ENCODE data around the gene SETDB1.

The SETDB1 gene

DNA sequence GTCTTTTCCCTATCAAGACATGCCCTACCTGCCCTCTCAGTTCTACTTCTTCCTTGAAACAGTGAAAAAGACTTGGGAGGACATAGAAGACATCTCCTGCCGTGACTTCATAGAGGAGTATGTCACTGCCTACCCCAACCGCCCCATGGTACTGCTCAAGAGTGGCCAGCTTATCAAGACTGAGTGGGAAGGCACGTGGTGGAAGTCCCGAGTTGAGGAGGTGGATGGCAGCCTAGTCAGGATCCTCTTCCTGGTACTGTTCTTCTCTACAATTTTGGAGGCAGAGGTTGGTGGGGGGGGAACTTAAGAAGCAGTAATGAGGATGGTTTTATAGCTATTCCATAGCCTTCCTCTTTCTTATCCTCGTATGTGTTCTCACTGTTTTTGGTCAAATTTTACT is 18.7 kb downstream of the SETDB1 start:
- no peak for DNase-seq

DNA sequence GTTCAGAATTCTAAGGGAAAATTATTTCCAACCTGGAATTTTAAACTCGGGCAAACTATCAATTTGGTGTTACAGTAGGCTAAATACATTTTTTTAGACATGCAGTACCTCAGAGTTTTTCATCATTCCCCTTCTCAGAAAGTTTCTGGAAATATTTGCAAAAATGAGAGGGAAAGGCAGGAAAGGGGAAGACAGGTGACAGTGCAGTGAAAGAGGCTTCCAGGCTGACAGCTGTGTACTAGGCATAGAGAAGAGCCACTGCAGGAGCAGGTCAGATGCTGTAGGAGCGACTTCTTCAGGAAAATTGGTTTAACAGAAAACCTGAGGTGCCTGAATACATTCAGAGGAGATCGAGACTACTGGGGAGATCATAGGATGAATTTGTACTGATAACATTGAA is 28.5 kb downstream of the SETDB1 start:
- DNase-seq: no peak

DNA sequence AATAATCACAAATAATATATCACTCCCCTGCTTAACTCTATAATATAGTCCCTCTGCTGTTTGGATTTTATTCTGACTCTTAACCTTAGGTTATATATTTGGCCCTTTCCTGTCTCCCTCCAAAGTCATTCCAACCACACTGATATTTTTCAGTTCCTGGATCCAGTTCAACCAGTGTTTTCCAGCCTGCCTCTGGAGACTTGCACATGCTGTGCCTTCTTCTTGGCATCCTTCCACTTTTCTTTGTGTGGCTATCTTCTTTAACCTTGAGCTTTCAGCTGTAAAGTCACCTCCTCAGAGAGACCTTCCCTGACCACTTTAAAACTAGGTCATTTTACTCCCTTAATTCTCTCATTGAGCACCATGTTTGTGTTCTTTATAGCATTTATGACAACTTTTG is 29.1 kb downstream of the SETDB1 start:
- no peak for DNase-seq

DNA sequence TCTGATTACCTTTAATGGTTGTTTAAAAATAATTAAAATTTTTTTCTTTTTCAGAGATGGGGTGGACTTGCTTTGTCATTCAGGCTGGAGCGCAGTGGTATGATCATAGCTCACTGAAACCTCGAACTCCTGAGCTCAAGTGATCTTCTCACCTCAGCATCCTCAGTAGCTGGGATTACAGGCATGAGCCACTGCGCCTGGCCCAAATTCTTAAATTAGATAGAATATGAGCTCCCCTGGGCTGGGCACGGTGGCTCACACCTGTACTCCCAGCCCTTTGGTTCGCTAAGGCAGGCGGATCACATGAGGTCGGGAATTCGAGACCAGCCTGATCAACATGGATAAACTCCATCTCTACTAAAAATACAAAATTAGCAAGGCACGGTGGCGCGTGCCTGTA is 31.5 kb downstream of the SETDB1 start:
- DNase-seq: no peak

DNA sequence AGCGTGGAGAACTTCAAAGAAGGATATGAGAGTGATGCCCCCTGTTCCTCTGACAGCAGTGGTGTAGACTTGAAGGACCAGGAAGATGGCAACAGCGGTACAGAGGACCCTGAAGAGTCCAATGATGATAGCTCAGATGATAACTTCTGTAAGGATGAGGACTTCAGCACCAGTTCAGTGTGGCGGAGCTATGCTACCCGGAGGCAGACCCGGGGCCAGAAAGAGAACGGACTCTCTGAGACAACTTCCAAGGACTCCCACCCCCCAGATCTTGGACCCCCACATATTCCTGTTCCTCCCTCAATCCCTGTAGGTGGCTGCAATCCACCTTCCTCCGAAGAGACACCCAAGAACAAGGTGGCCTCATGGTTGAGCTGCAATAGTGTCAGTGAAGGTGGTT is 34.5 kb downstream of the SETDB1 start:
- DNase-seq: no peak

DNA sequence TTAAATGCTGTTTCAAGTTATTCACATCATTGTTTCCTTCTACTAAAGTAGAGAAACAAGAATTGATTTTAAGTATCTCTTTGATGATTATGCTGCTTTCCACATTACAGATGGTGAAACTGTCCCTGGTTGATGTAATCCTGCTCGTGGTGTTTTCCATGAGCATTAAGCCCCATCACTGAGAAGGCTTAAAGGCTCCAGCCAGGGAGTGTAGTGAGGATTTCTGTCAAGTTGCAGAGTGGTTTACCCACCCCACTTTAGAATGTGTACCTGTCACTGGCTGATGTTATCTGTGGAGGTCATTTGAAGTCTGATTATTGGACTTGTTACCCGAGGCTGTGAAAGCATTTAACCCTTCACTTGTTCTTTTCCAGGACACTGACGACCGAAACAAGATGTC is 35.6 kb downstream of the SETDB1 start:
- no peak for DNase-seq

DNA sequence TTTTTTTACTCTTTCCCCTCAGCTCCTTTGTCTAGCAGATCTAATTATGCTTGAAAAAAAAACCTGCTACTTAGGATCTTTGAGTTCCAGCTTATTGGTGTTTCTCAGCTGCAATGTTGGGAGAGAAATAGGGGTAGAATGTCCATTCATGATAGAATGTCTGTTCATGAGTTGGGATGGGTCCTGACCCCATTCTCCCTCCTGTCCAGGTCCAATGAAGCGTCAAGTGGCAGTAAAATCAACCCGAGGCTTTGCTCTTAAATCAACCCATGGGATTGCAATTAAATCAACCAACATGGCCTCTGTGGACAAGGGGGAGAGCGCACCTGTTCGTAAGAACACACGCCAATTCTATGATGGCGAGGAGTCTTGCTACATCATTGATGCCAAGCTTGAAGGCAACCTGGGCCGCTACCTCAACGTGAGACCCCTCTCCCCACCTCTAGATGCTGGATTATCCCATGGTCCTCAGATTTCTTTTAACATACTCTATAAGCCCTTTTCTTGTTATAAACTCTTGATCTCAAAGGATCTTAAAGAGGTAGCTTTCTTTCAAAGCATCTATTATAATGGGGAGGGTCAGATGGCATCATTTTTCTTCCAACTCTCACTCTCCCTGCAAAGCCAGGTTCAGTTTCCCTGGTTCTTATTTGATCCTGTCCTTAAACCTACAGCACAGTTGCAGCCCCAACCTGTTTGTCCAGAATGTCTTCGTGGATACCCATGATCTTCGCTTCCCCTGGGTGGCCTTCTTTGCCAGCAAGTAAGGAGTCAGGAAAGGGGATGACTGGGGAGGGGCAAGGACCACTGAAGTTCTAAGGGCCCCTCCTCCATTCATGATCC is 37.4 kb downstream of the SETDB1 start:
- DNase-seq: no peak

DNA sequence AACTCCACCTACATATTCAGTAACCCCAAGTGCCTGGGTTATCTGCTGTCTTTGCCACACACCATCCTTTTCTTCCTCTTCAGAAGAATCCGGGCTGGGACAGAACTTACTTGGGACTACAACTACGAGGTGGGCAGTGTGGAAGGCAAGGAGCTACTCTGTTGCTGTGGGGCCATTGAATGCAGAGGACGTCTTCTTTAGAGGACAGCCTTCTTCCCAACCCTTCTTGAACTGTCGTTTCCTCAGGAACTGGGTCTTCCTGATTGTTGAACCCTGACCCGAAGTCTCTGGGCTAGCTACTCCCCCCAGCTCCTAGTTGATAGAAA is 38.0 kb downstream of the SETDB1 start:
- DNase-seq: no peak

DNA sequence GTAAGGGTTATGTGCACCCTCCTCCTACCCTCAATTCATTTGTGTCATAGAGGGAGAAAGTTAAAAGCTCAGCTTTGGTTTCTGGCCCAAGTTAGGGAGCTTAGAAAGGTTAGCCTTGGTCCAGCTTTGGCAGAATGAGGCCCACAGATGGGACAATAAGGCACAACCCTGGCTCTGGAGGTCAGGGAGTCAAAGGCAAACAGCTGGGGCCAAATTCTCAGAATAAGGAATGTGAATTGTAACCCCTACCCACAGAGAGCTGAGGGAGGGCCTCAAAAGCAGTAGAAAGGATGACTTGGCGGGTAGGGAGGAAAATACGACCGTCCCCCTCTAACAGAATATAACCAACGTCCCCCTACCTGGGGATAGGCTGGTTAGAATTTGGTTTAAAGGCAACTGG is 39.4 kb downstream of the SETDB1 start:
- no peak for DNase-seq

DNA sequence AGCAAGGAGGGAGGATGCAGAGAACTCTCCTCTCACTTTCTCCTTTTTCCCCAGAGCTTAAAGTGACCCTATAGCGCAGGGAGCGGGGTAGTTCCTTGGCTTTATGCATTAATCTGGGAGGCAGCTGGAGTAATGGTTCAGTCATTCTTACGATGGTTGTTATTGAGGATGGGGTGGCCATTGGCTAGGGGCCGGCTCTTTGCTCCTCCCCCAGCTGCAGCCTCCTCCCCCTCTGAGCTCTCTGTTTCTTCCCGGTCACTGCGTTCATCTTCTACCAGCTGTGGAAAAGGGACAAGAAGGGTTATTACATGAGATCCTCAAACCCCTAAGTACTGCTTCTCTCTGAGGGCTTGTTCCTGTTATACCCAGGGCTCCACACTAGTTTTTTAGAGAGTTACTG is 39.8 kb downstream of the SETDB1 start:
- no peak for DNase-seq

DNA sequence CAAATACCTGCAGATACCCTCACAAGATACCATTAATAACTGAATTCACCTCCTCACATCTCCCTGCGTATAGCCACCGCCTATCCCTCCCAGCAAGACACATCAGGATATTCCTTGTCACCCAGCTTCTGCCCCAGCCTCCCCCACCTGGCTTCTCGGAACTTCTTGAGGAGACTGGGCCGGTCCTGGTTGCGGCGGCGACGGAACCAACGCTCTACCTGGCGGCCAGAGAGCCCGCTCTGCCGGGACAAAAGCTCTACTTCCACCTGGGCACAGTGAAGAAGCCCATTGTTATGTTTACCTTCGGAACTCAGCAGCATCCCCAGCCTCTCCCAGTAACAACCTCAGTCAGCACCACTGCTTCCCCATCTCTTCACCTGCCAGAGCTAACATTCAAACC is 41.8 kb downstream of the SETDB1 start:
- no peak for DNase-seq

DNA sequence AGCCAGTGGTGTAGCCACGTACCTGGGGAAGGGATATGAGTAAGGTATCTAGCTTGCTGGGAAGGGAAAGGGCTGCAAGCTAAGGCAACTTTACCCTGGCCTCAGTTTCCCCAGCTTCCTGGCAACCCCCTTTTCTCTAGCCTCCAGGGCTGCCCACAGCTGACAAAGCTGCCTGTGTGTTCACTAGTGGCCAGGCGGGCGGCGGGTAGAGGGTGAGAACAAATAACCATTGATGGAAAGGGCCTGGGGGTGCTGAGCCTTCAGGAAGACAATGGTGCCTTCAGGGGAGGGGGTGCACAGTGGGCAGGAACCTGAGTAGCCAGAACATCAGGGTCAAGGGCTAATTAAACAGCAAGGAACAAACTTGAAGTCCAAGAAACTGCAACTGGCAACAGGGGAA is 42.3 kb downstream of the SETDB1 start:
- no peak for DNase-seq

DNA sequence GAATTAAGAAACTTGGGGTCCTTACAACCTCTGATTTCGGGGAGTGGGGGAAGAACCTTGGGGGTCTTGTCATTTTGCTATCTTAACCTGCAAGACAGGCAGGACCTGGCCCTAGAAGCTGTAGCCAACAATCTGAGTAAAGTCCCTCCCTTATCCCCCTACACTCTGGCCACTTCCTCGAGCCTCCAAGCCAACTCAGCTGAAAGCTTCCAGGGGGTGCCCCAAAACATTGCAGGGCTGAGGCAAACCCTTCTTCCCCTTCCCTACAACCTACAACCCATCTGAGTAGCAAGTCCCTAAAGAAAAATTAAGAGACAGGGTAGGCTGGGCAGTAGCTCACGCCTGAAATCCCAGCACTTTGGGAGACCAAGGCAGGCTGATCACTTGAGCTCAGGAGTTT is 43.5 kb downstream of the SETDB1 start:
- DNase-seq: no peak

DNA sequence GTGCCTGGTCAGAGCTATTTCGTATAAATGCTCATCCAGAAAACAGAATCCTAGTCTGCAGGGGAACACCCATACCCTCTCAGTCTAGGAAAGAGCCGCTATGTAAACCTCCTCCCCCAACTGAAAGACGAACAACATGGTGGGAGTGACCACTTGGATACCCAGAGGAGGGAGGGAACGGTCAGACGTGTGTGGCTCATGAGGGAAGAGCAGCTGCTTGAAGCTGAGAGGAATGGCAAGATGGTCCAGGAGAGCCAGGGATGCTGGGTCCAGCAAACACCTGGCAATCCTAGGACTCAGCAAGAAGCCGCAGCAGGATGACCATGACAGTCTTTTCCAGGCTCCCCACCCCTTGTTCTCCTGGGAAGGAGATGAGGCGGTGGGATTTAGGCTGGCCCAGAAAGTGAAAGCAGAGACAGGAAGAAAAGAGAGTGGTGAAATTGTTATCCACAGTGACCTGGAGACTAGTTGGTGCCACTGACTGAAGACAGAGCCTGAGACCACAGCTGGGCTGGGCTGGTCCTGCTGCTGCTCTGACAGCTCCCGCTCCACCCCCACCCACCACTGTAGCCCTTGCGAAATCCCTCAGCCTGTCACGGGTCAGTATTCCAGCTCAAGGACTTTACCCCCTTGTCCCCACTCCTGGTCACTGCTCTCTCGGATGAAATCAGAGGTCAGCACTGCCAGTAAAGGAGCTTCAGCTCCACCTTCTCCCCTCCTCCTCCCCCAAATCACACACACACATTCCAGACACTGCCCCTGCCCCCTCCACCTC is 44.8 kb downstream of the SETDB1 start:
- DNase-seq: no peak

DNA sequence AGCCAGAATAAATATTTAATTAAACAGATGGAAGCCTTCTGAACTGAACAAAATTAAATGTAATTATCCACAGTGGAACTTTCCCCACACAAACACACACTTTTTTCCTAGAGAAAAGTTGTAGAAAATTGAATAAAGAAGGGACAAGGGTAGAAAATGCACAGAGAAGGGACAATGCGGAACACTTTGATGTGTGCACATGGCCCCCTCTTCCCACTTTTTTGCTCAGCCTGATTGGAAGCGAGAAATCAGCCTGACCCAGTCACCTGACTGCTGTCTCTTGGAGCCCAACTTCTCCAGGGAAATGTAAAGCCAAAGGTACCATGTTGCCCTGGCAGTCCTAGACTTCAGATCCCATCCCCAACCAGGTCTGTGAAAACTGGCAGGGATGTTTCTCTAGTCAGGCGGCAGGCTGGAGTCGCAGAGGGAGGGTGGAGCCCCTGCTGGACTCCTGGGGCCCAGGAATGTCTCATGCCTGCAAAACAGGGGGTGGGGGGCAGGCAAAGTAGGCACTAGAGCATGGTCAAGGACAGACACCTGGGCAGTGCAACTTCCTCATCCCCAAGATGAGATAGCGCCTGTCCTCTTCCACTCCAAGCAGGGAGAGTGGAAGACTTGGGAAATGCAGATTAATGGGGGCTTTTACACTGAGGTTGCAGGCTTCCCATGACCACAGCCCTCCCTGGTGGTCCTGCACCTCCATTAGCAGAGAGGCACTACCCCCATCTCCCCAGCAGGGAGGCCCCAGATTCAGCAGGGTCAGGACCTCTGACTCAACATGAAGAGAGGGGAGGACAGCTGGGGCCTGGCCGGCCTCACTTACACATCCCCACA is 45.6 kb downstream of the SETDB1 start:
- no peak for DNase-seq

DNA sequence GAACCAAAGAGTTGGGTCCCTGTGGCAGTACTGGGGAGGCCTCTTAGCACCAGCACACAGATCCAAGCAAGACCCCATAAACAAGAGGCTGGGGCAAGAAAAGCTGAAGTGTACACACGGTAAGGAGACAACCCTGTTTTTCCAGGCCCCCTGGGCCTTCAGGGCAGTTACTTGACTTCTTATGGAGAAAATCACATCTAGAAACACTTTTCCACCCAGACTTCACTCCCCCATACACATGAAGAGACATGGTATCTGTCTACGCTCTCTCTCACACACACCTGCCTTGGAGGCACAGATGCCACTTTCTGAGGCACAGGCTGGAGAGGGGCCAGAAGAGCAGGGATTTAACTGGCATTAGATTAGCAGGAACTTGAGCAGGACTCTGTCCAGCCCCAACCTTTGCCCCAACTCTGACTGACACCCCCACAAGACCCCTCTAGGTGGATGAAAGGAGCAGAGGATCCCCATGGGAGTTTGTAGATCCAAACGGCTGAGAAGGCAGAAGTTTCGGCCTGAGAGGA is 46.3 kb downstream of the SETDB1 start:
- DNase-seq: no peak

DNA sequence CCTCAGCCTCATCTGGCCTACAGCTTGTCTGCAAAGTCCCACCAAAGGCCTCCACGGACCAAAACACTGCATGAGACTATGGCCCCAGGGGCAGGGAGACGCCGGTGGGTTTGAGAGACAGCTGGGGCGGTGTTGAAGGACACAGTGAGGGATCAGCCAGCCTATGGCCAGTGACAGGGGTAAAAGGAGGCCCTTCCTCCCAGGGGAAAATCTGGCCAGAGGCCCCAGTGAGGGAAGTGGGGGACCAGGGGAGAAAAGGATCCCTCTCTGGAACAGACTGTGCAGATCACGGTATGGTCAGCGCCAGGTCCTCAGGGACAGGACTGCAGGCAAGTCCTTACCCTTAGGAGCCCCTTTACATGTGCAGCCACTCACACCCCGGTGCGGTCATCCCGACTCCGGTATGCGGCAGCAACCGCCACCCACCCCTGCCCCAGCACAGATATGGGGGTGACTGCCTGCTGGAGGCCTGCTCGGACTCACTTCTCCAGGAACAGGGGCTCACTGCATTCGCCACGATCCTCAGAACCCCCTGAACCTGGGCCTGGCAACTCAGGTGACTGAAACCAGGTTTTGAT is 47.2 kb downstream of the SETDB1 start:
- no peak for DNase-seq

DNA sequence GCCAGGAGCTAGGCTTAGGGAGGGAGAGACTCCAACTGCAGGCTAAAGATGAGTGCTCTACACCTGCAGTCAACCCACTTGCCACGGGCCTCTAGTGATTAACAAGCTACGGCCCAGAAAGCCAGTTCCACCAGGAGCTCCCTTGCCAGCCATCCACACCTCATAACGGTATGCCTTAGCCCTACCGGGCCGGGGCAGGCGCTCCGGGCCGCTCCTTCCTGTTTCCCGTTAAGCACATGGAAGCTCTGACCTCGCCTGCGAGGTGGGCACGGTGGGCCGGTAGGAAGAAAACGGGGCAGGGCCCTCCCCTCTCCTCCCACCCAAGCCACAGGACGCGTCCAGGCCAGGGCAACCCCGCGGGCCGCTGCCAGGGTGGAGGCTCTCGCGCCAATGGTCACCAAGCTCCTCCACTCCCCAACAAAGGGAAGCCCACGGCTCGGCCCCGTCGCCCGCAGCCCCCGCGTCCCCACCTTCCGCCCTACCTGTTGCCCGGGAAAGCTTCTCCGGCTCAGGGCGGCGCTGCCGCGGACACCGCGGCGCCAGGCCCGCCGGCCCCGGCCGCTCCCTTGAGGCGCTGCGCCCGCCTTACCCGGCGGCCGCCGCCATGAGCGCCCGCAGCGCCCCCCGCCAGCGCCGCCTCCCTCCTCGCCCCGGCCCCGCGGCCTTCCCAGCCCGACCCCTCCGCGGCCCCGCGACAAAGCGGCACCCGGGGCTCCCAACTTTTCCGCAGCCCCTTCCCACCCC is 47.8 kb downstream of the SETDB1 start:
- peak; percentile 56 for DNase-seq

DNA sequence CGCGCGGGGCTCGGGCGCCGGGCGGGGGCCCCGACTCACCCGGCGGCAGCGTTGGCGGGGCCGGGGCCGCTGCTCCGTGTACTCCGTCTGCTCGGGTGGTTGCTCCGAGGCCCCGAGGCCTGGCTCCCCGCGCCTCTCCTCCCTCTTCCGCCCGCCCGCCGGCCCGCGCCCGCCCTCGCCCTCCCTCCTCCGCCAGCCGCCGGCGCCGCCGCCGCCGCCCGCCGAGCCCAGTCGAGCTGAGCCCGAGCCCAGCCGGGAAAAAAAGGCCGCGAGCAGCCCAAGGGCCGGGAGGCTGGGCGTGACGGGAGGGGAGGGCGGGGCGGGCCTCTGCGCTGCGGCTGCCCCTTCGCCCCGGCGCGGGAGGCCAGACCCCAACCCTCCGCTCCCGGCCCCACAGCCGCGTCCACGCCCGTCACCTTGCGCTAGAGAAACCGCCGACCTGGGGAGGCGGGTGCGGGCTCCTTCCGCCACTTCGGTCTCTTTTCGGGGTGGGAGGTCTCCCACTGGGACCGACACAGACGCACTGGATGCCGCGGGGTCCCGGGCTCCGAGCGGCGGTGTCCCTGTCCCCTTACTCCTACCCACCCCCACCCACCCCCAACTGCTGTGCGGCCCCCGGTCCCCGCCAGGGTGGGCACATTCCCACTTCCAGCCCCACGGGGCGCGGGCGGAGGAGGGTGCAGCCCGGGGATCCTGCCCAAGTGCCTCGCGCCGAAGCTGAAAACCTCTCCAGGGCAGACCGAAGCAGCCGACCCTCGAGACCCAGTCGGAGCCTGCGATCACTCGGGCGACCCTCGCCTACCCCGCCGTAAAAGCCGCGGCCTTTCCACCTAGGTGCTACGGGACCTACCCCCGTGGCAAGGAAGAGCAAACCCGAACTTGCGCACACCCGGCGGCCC is 48.7 kb downstream of the SETDB1 start, which contains the start of gene CERS2:
Gene CERS2 (minus strand): TSS at position 256 of the 899 bp plus-strand sequence. CDS start 5,745 bp downstream, outside the sequence.
- peak; percentile 83 for DNase-seq

DNA sequence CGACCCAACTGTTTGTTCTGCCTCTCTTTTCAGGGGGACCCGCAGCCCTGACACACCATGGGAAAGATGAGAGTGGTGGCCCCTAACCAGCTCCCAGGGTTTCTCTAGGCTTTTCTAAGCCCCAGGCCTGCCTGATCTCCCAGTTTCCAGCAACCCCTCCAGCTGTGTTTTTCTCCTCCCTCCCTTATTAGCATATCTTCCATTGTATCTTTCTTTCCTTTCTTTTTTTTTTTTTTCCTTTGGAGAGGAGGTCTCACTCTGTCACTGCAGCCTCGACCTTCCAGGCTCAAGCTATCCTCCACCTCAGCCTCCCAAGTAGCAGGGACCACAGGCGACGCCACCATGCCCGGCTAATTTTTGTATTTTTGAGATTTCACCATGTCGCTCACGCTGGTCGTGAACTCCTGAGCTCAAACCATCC is 50.2 kb downstream of the SETDB1 start:
- no peak for DNase-seq

All from activated T-cell treated with anti-CD3 and anti-CD28 coated beads, Interleukin-2, amount 50 U/mL, for 1 hour (primary cell).